K562 (cell line): Measurements from ENCODE around the gene CORO6. TPM values are rescaled to one million over a fixed set of nuclear protein-coding genes. Genes with fewer than 3 reads are reported as not detected.
A peak's percentile ranks its signal among the peaks of the same experiment; 100 is the strongest.

Experiments used
- ETV6 ChIP-seq, 3 experiments: fragments of 150-350 bp in 1 of 3; sonication (generic) in 1 of 3; formaldehyde crosslinking in 1 of 3; IDR thresholded peaks; 2 replicates each; pipeline versions ENCODE4 v1.6.1 to v1.8.0; 2014 to 2022; ENCODE audit warnings: borderline replicate concordance in 2 of 3, low read depth in 2 of 3, antibody characterized with exemption in 1 of 3, low read length in 1 of 3, mild to moderate bottlenecking in 1 of 3, missing genetic modification reagents in 1 of 3
- HDAC8 ChIP-seq: fragments of 450-650 bp; IDR thresholded peaks from 2 replicates; pipeline ENCODE4 v1.6.1; 2016; ENCODE audit warnings: mild to moderate bottlenecking, missing genetic modification characterization, moderate library complexity, missing compliant biosample characterization
- PHTF2 ChIP-seq: fragments of 250-450 bp; sonication (Bioruptor Pico); IDR thresholded peaks from 2 replicates; pipeline ENCODE4 v1.5.0; 2021; ENCODE audit warnings: mild to moderate bottlenecking
- SIRT6 ChIP-seq: IDR thresholded peaks from one replicate; pipeline ENCODE4 v1.6.1; 2012; ENCODE audit warnings: low read depth, mild to moderate bottlenecking, control low read depth, inconsistent platforms, low read length, moderate library complexity
- SMARCC2 ChIP-seq: fragments of 450-650 bp; IDR thresholded peaks from 2 replicates; pipeline ENCODE4 v1.6.1; 2017; ENCODE audit warnings: antibody characterized with exemption, moderate library complexity, mild to moderate bottlenecking, low read depth
- SREBF2 ChIP-seq: sonication (generic); formaldehyde crosslinking; IDR thresholded peaks from 2 replicates; pipeline ENCODE4 v1.4.0; 2020; ENCODE audit warnings: mild to moderate bottlenecking, missing genetic modification reagents
- TAF7 ChIP-seq: fragments of 450-650 bp; IDR thresholded peaks from 2 replicates; pipeline ENCODE4 v1.6.1; 2016; ENCODE audit warnings: missing genetic modification characterization, missing compliant biosample characterization
- polyA plus RNA-seq, 8 experiments: library from polyadenylated mRNA; depleted of rRNA in 4 of 8; stranded (reverse) in 5 of 8; unstranded in 3 of 8; fragments of >200 nt; fragmentation: Nextera tagmentation in 2 of 8; fragmentation: Illumina TruSeq in 1 of 8; extraction: Ambion mirVana in 2 of 8; extraction: Trizol in 1 of 8; gene quantifications; 2 replicates each; pipeline versions ENCODE4 v1.2.1 to v1.2.3, GENCODE V29; 2011 to 2014; ENCODE audit warnings: inconsistent platforms in 1 of 8, missing spikeins in 1 of 8
- total RNA-seq, 7 experiments: library from RNA; depleted of rRNA in 6 of 7; stranded (reverse); fragments of >200 nt in 6 of 7; fragmentation: Illumina TruSeq in 2 of 7; extraction: Trizol in 2 of 7; gene quantifications; 2 replicates each; pipeline versions ENCODE4 v1.2.1 to v1.2.3, GENCODE V29; 2011 to 2021; ENCODE audit warnings: low replicate concordance in 1 of 7
- TF ChIP-seq, protein P1 (sequence below): fragments of 450-650 bp; IDR thresholded peaks from 2 replicates; pipeline ENCODE4 v1.6.1; 2018; ENCODE audit warnings: mild to moderate bottlenecking, low read depth; ENCODE audit not compliant: partially characterized antibody
- TF ChIP-seq, protein P2 (sequence below): fragments of 250-450 bp; sonication (Bioruptor Pico); IDR thresholded peaks from 2 replicates; pipeline ENCODE4 v1.8.0; 2022; ENCODE audit warnings: moderate library complexity, mild to moderate bottlenecking, inconsistent platforms
- TF ChIP-seq, protein P3 (sequence below), 2 experiments: fragments of 450-650 bp in 1 of 2; sonication (generic) in 1 of 2; formaldehyde crosslinking; conservative IDR thresholded peaks; 2 replicates each; pipeline versions ENCODE4 v1.4.0 to v1.8.1; 2020 to 2022; ENCODE audit warnings: mild to moderate bottlenecking in 1 of 2, missing genetic modification reagents in 1 of 2

CORO6 gene
- total and polyA plus RNA-seq, 9 of the 15 experiments (the other 6 are each of a cell fraction or from before 2014, with no cell fraction given), result 0.04 to 11.9 (median 2.4) TPM

DNA sequence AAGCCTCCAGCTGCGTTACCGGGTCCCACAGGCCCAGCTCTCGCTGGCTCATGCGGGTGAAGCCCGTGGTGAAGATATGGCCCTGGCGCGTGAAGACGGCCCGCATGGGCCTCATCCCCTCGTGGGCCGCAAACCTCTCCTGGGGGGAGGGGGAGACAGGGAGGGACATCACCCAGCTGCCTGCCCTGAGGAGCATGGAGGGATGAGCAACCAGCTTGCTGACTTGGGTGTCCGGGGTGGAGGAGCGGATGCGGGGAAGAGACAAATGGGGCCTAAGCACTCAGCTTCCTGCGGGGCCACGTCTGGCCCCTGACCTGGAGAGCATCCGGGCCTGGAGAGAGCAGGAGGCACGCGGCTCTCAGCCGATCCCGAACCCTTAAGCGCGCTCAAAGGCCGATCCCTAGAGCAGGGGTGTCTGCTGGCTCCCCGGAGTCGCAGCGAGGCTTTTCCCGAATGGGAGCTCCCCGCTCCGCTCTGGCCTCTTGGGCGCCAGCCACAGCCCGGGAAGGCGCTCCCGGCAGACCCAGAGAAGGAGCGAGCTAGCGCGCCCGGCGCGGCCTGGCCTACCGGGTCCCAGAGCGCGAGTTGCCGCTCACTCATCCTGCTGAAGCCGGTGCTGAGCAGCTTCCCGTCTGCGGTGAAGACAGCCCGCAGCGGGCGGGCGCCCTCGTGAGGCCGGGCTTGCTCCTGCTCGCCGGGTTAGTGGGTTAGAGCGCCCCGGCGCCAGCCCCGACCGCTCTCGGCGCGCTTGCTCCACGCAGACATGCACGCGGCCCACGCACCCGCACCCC lies 5.0 kb downstream of the CORO6 start (continued):
- TF ChIP-seq, protein P1, sequence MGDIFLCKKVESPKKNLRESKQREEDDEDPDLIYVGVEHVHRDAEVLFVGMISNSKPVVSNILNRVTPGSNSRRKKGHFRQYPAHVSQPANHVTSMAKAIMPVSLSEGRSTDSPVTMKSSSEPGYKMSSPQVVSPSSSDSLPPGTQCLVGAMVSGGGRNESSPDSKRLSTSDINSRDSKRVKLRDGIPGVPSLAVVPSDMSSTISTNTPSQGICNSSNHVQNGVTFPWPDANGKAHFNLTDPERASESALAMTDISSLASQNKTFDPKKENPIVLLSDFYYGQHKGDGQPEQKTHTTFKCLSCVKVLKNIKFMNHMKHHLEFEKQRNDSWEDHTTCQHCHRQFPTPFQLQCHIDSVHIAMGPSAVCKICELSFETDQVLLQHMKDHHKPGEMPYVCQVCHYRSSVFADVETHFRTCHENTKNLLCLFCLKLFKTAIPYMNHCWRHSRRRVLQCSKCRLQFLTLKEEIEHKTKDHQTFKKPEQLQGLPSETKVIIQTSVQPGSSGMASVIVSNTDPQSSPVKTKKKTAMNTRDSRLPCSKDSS, result no peak
- TF ChIP-seq PHTF2 (no peak), SREBF2 (CRISPR knock-in tag) (no peak), ETV6 (IDR thresholded peaks at IDR 0.05; ENCODE audit: borderline replicate concordance in 1 of 2, low read depth in 2 of 2, low read length in 1 of 2) (no peak), ETV6 (CRISPR knock-in tag; IDR thresholded peaks at IDR 0.05; ENCODE audit: borderline replicate concordance) (no peak), SMARCC2 (no peak), SIRT6 (no peak), HDAC8 (0 out of 2 replicates have a peak, but pooled peaks have one; percentile 25), TAF7 (tag) (no peak)
- TF ChIP-seq, protein P2, sequence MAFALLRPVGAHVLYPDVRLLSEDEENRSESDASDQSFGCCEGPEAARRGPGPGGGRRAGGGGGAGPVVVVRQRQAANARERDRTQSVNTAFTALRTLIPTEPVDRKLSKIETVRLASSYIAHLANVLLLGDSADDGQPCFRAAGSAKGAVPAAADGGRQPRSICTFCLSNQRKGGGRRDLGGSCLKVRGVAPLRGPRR, result no peak
- TF ChIP-seq, protein P3, sequence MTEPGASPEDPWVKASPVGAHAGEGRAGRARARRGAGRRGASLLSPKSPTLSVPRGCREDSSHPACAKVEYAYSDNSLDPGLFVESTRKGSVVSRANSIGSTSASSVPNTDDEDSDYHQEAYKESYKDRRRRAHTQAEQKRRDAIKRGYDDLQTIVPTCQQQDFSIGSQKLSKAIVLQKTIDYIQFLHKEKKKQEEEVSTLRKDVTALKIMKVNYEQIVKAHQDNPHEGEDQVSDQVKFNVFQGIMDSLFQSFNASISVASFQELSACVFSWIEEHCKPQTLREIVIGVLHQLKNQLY (CRISPR knock-in tag; conservative IDR thresholded peaks at IDR 0.05), result no peak
